ENCODE results near the gene SELENOO.

DNA sequence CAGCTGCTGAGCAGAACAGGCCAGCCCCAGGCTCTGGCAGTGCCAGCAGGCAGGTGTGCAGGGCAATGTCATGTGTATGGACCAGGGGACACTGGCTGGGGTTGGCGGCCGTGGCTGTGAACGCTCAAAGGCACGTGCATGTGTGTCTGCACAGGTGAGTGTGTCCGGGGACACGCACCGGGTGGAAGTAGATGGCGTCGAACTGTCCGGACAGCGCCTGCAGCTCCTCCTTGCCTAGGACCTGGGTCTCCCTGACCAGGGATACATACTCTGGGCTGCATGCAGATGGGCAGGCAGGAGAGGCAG, 49.4 kb downstream of the SELENOO start:
- TF ChIP-seq, protein P1, sequence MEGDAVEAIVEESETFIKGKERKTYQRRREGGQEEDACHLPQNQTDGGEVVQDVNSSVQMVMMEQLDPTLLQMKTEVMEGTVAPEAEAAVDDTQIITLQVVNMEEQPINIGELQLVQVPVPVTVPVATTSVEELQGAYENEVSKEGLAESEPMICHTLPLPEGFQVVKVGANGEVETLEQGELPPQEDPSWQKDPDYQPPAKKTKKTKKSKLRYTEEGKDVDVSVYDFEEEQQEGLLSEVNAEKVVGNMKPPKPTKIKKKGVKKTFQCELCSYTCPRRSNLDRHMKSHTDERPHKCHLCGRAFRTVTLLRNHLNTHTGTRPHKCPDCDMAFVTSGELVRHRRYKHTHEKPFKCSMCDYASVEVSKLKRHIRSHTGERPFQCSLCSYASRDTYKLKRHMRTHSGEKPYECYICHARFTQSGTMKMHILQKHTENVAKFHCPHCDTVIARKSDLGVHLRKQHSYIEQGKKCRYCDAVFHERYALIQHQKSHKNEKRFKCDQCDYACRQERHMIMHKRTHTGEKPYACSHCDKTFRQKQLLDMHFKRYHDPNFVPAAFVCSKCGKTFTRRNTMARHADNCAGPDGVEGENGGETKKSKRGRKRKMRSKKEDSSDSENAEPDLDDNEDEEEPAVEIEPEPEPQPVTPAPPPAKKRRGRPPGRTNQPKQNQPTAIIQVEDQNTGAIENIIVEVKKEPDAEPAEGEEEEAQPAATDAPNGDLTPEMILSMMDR (conservative IDR thresholded peaks at IDR 0.05; ENCODE audit: low read length): no peak
- no peak for TF ChIP-seq EZH2phosphoT487 (IDR thresholded peaks at IDR 0.05; ENCODE audit: borderline replicate concordance, low read depth, low read length)

All from OCI-LY7 (cell line).